IPS-NIHi7 (cell line): ENCODE data around the gene S1PR4.
A peak's percentile ranks its signal among the peaks of the same experiment; 100 is the strongest.
"Not testable (repeated sequence)": the region's sequence is repeated elsewhere in the genome, so short reads cannot be mapped to it uniquely, and the experiment has no call there.

ENCODE experiments used
- DNase-seq: peaks from one replicate; pipeline ENCODE4 v3.0.0; 2012; ENCODE audit warnings: mixed read lengths; ENCODE audit errors: extremely low spot score

The S1PR4 gene

GRCh38 chr19:3194106-3195087 is 15.8 kb downstream of the S1PR4 start:
- DNase-seq, result no peak

- DNase-seq, result no peak
Measured at GRCh38 chr19:3196064-3196932, 17.7 kb downstream of the S1PR4 start.

- no peak for DNase-seq
Measured at GRCh38 chr19:3196933-3197205, 18.3 kb downstream of the S1PR4 start.

GRCh38 chr19:3198901-3199700 is 20.5 kb downstream of the S1PR4 start:
- no peak for DNase-seq

GRCh38 chr19:3201072-3201700 is 22.6 kb downstream of the S1PR4 start:
- no peak for DNase-seq

GRCh38 chr19:3201911-3202310 is 23.3 kb downstream of the S1PR4 start:
- no peak for DNase-seq

- no peak for DNase-seq
Measured at GRCh38 chr19:3202346-3202745, 23.8 kb downstream of the S1PR4 start.

- DNase-seq, result not testable (repeated sequence)
Measured at GRCh38 chr19:3202895-3203294, 24.3 kb downstream of the S1PR4 start.

GRCh38 chr19:3203805-3204645 is 25.5 kb downstream of the S1PR4 start:
- no peak for DNase-seq

- no peak for DNase-seq
Measured at GRCh38 chr19:3204646-3205275, 26.2 kb downstream of the S1PR4 start.

GRCh38 chr19:3206216-3206953 is 27.8 kb downstream of the S1PR4 start:
- no peak for DNase-seq

- peak; percentile 77 for DNase-seq
Measured at GRCh38 chr19:3207461-3208242, 29.1 kb downstream of the S1PR4 start.

GRCh38 chr19:3208317-3209207 is 30.0 kb downstream of the S1PR4 start:
- DNase-seq, result no peak

- peak; percentile 86 for DNase-seq
Measured at GRCh38 chr19:3210347-3211017, 31.9 kb downstream of the S1PR4 start.

GRCh38 chr19:3211191-3211590 is 32.6 kb downstream of the S1PR4 start:
- no peak for DNase-seq

GRCh38 chr19:3213159-3213558 is 34.6 kb downstream of the S1PR4 start:
- no peak for DNase-seq

GRCh38 chr19:3216874-3217273 is 38.3 kb downstream of the S1PR4 start:
- DNase-seq, result no peak
